ENCODE results near the gene CERS5. TPM values are rescaled to one million over a fixed set of nuclear protein-coding genes. Genes with fewer than 3 reads are reported as not detected.

CERS5 gene
- total and polyA plus RNA-seq, 4 donors, result 6.9 to 16.2 (median 8.2) TPM

- H3K36me3 ChIP-seq (ENCODE audit: control insufficient read depth in 4 of 4, insufficient read depth in 3 of 4, low read depth in 1 of 4, low read length in 3 of 4), result peaks cover 0 to 3% (median under 1%) of the 10 kb centered on the region in 4 donors
- WGBS, result 98% methylated on average over 4 of the region's 4 CpGs
- DNase-seq (ENCODE audit: low spot score), result no peak
Measured at GRCh38 chr12:50192236-50192635, 25.1 kb upstream of the CERS5 start.

GRCh38 chr12:50190859-50191258 lies 23.7 kb upstream of the CERS5 start:
- H3K27ac ChIP-seq (ENCODE audit: low read depth in 1 of 2, low read length in 2 of 2), result no peak overlapping the region
- no peak for TF ChIP-seq NR2F2 (IDR thresholded peaks at IDR 0.05)
- TF ChIP-seq ZBTB33 (IDR thresholded peaks at IDR 0.05), result no peak
- TF ChIP-seq RAD21 (IDR thresholded peaks at IDR 0.05), result no peak
- no peak for TF ChIP-seq FOXA1 (IDR thresholded peaks at IDR 0.05)
- H3K4me3 ChIP-seq (ENCODE audit: low read depth in 1 of 3, low read length in 3 of 3), result no peak overlapping the region
- WGBS, result 93% methylated on average over 1 of the region's 1 CpG
- DNase-seq (ENCODE audit: low spot score), result no peak
- no peak overlapping the region for H3K9ac ChIP-seq (ENCODE audit: low read depth in 1 of 2, low read length in 2 of 2)
- H3K4me1 ChIP-seq (ENCODE audit: control insufficient read depth in 4 of 4, insufficient read depth in 4 of 4, low read length in 3 of 4), result no peaks in the 10 kb centered on the region
- no peaks in the 10 kb centered on the region for H3K9me3 ChIP-seq (ENCODE audit: control insufficient read depth in 4 of 4, low read length in 3 of 4)
- no peaks in the 10 kb centered on the region for H3K27me3 ChIP-seq (ENCODE audit: control insufficient read depth in 4 of 4, insufficient read depth in 4 of 4, low read length in 3 of 4)
- peaks cover 0 to 3% (median under 1%) of the 10 kb centered on the region in 4 donors for H3K36me3 ChIP-seq (ENCODE audit: control insufficient read depth in 4 of 4, insufficient read depth in 3 of 4, low read depth in 1 of 4, low read length in 3 of 4)

More at GRCh38 chr12:50192236-50192635, 25.1 kb upstream of the CERS5 start:
- H3K9me3 ChIP-seq (ENCODE audit: control insufficient read depth in 4 of 4, low read length in 3 of 4), result no peaks in the 10 kb centered on the region
- H3K27ac ChIP-seq (ENCODE audit: low read depth in 1 of 2, low read length in 2 of 2), result no peak overlapping the region
- no peak overlapping the region for H3K9ac ChIP-seq (ENCODE audit: low read depth in 1 of 2, low read length in 2 of 2)
- TF ChIP-seq NR2F2 (IDR thresholded peaks at IDR 0.05) (no peak), HNF4A (conservative IDR thresholded peaks at IDR 0.05) (no peak), MAX (IDR thresholded peaks at IDR 0.05) (no peak), SP1 (IDR thresholded peaks at IDR 0.05) (no peak), RXRA (IDR thresholded peaks at IDR 0.05) (no peak), ATF3 (IDR thresholded peaks at IDR 0.05) (no peak), HNF4G (IDR thresholded peaks at IDR 0.05) (no peak)
- no peaks in the 10 kb centered on the region for H3K4me1 ChIP-seq (ENCODE audit: control insufficient read depth in 4 of 4, insufficient read depth in 4 of 4, low read length in 3 of 4)
- no peaks in the 10 kb centered on the region for H3K27me3 ChIP-seq (ENCODE audit: control insufficient read depth in 4 of 4, insufficient read depth in 4 of 4, low read length in 3 of 4)
- H3K4me3 ChIP-seq (ENCODE audit: low read depth in 1 of 3, low read length in 3 of 3), result no peak overlapping the region

- H3K9me3 ChIP-seq (ENCODE audit: control insufficient read depth in 4 of 4, low read length in 3 of 4), result no peaks in the 10 kb centered on the region
- no peak overlapping the region for H3K27ac ChIP-seq (ENCODE audit: low read depth in 1 of 2, low read length in 2 of 2)
- 87% methylated on average over 5 of the region's 5 CpGs for WGBS
- no peak for TF ChIP-seq EGR1 (IDR thresholded peaks at IDR 0.05; ENCODE audit: low read depth in 2 of 2)
- no peak for TF ChIP-seq REST (IDR thresholded peaks at IDR 0.05)
- no peak for TF ChIP-seq RAD21 (IDR thresholded peaks at IDR 0.05)
- no peak for TF ChIP-seq ATF3 (IDR thresholded peaks at IDR 0.05)
- no peak for TF ChIP-seq RXRA (IDR thresholded peaks at IDR 0.05)
- TF ChIP-seq FOXA1 (IDR thresholded peaks at IDR 0.05), result no peak
- no peak for TF ChIP-seq HNF4A (conservative IDR thresholded peaks at IDR 0.05)
- TF ChIP-seq YY1 (IDR thresholded peaks at IDR 0.05), result no peak
- TF ChIP-seq TAF1 (conservative IDR thresholded peaks at IDR 0.05), result no peak
- no peak for TF ChIP-seq SP1 (IDR thresholded peaks at IDR 0.05)
- TF ChIP-seq CTCF (IDR thresholded peaks at IDR 0.05; ENCODE audit: low read depth, low read length, missing input control), result no peak
- H3K27me3 ChIP-seq (ENCODE audit: control insufficient read depth in 4 of 4, insufficient read depth in 4 of 4, low read length in 3 of 4), result no peaks in the 10 kb centered on the region
- H3K9ac ChIP-seq (ENCODE audit: low read depth in 1 of 2, low read length in 2 of 2), result no peak overlapping the region
- no peaks in the 10 kb centered on the region for H3K4me1 ChIP-seq (ENCODE audit: control insufficient read depth in 4 of 4, insufficient read depth in 4 of 4, low read length in 3 of 4)
- no peak overlapping the region for H3K4me3 ChIP-seq (ENCODE audit: low read depth in 1 of 3, low read length in 3 of 3)
- no peak for DNase-seq (ENCODE audit: low spot score)
- peaks cover 0 to 3% (median 0%) of the 10 kb centered on the region in 4 donors for H3K36me3 ChIP-seq (ENCODE audit: control insufficient read depth in 4 of 4, insufficient read depth in 3 of 4, low read depth in 1 of 4, low read length in 3 of 4)
Measured at GRCh38 chr12:50188875-50189575, 21.9 kb upstream of the CERS5 start.

Measured in liver (tissue), 9 donors.